Smooth muscle cell (in vitro differentiated cells): ENCODE results near the gene ZER1. TPM values are rescaled to one million over a fixed set of nuclear protein-coding genes. Genes with fewer than 3 reads are reported as not detected.

Experiments
- DNase-seq: peaks from one replicate; lab custom pipeline; 2025; ENCODE audit not compliant: unreplicated experiment; lab: John Stamatoyannopoulos, UW
- H2AFZ ChIP-seq: fragments of 200-600 bp; sonication (generic); 2 replicates; pipeline ENCODE4 v1.6.0; 2016; ENCODE audit warnings: antibody characterized with exemption, low read depth, mild to moderate bottlenecking
- H3F3A ChIP-seq: fragments of 200-600 bp; sonication (generic); 2 replicates; pipeline ENCODE4 v1.6.0; 2017; ENCODE audit warnings: antibody characterized with exemption, low read depth
- H3K27ac ChIP-seq: fragments of 200-600 bp; sonication (generic); 2 replicates; pipeline ENCODE4 v1.5.1; 2016; ENCODE audit warnings: low read depth, mild to moderate bottlenecking
- H3K27me3 ChIP-seq: fragments of 200-600 bp; sonication (generic); 2 replicates; pipeline ENCODE4 v1.6.1; 2016; ENCODE audit warnings: low read depth, mild to moderate bottlenecking
- H3K36me3 ChIP-seq: fragments of 200-600 bp; sonication (generic); 2 replicates; pipeline ENCODE4 v1.5.1; 2016; ENCODE audit warnings: low read depth
- H3K4me1 ChIP-seq: fragments of 200-600 bp; sonication (generic); 2 replicates; pipeline ENCODE4 v1.5.1; 2016; ENCODE audit warnings: low read depth
- H3K4me2 ChIP-seq: fragments of 200-600 bp; sonication (generic); 2 replicates; pipeline ENCODE4 v1.6.0; 2016; ENCODE audit warnings: mild to moderate bottlenecking
- H3K4me3 ChIP-seq: fragments of 200-600 bp; sonication (generic); 2 replicates; pipeline ENCODE4 v1.5.1; 2016; ENCODE audit warnings: mild to moderate bottlenecking
- H3K79me2 ChIP-seq: fragments of 200-600 bp; sonication (generic); 2 replicates; pipeline ENCODE4 v1.6.0; 2016; ENCODE audit warnings: low read depth, mild to moderate bottlenecking
- H3K9ac ChIP-seq: fragments of 200-600 bp; sonication (generic); 2 replicates; pipeline ENCODE4 v1.6.0; 2016; ENCODE audit warnings: low read depth
- H3K9me3 ChIP-seq: fragments of 200-600 bp; sonication (generic); replicated peaks from 2 replicates; pipeline ENCODE4 v1.5.1; 2016; ENCODE audit warnings: low read depth
- H4K20me1 ChIP-seq: fragments of 200-600 bp; sonication (generic); 2 replicates; pipeline ENCODE4 v1.6.0; 2016; ENCODE audit warnings: low read depth
- WGBS: methylation state at CpG from one replicate; pipeline ENCODE4 v1.1.7; 2016; ENCODE audit warnings: low lambda C conversion rate; 5-methylcytosine and 5-hydroxymethylcytosine counted together
- polyA plus RNA-seq: library from polyadenylated mRNA; unstranded; fragments of >200 nt; fragmentation: Nextera tagmentation; extraction: Ambion mirVana; gene quantifications from 2 replicates; pipeline ENCODE4 v1.2.1, GENCODE V29; 2016
- total RNA-seq: library from RNA; depleted of rRNA; stranded (reverse); fragments of >200 nt; gene quantifications from 2 replicates; pipeline ENCODE4 v1.2.3, GENCODE V29; 2014
- TF ChIP-seq, protein P1 (sequence below): fragments of 200-600 bp; sonication (generic); IDR thresholded peaks from 2 replicates; pipeline ENCODE4 v1.5.1; 2017; ENCODE audit warnings: borderline replicate concordance, mild to moderate bottlenecking, antibody characterized with exemption; ENCODE audit not compliant: insufficient read depth, poor library complexity, severe bottlenecking

ZER1 gene
- total and polyA plus RNA-seq, 2 experiments from 2014 or later: 30.6 to 38.4 TPM

DNA sequence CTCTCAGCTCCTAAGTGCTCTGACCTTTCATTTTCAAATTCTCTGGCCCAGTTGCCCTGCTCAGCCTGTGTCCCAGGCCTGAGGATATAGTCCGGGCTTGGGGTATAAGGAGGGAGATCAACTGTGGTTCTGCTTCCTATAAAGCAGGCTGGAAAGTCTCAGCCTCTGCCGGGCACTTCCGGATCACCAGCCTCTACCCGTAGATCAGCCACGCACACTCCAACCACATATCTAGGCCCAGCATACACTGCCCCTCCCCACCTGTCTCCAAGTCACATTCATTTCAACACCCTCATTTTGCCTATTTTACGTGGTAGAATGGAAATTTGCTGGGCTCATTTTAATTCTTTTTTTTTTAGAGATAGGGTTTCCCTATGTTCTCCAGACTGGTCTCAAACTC, 3.1 kb downstream of the ZER1 start:
- TF ChIP-seq, protein P1, sequence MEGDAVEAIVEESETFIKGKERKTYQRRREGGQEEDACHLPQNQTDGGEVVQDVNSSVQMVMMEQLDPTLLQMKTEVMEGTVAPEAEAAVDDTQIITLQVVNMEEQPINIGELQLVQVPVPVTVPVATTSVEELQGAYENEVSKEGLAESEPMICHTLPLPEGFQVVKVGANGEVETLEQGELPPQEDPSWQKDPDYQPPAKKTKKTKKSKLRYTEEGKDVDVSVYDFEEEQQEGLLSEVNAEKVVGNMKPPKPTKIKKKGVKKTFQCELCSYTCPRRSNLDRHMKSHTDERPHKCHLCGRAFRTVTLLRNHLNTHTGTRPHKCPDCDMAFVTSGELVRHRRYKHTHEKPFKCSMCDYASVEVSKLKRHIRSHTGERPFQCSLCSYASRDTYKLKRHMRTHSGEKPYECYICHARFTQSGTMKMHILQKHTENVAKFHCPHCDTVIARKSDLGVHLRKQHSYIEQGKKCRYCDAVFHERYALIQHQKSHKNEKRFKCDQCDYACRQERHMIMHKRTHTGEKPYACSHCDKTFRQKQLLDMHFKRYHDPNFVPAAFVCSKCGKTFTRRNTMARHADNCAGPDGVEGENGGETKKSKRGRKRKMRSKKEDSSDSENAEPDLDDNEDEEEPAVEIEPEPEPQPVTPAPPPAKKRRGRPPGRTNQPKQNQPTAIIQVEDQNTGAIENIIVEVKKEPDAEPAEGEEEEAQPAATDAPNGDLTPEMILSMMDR: no peak
- no peak overlapping the region for H3K4me2 ChIP-seq
- H3K27me3 ChIP-seq: no peaks in the 10 kb centered on the region
- H3K36me3 ChIP-seq: no peaks in the 10 kb centered on the region
- peaks cover 12% of the 10 kb centered on the region for H4K20me1 ChIP-seq
- no peak overlapping the region for H3K27ac ChIP-seq
- peaks cover 20% of the 10 kb centered on the region for H3K79me2 ChIP-seq
- 97% methylated on average over 6 of the region's 6 CpGs for WGBS
- peaks cover 11% of the 10 kb centered on the region for H3K4me1 ChIP-seq
- H3K4me3 ChIP-seq: no peak overlapping the region
- no peak overlapping the region for H2AFZ ChIP-seq
- H3K9ac ChIP-seq: no peak overlapping the region
- peaks cover 5% of the 10 kb centered on the region for H3F3A ChIP-seq
- no peak for DNase-seq
- H3K9me3 ChIP-seq: no peaks in the 10 kb centered on the region

DNA sequence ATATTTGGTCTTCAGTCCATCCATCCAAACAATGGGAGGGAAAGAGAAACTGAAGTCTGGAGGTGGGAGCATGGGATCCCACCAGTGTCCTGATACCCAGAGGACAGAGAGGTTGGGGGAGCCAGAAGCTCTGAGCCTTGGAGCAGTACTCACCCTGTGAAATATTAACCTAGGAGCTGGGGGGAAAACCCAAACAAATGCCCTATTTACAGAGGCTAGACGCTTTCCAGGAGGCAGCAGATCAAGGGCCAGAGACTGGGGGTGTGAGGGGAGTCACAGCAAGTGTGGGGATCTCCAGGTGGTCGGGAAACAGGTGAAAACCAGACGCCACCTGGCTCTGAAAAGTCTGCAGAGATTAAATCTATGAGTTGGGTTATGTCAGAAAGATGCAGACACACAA, 6.2 kb downstream of the ZER1 start:
- Histone ChIP-seq H3K4me3 (no peak overlapping the region), H3K27ac (no peak overlapping the region), H3K27me3 (no peaks in the 10 kb centered on the region), H3K36me3 (no peaks in the 10 kb centered on the region), H3K4me2 (no peak overlapping the region), H3K4me1 (peaks cover 2% of the 10 kb centered on the region), H3F3A (no peaks in the 10 kb centered on the region), H3K9me3 (no peaks in the 10 kb centered on the region), H3K9ac (no peak overlapping the region), H3K79me2 (peaks cover 16% of the 10 kb centered on the region), H4K20me1 (peaks cover 31% of the 10 kb centered on the region), H2AFZ (no peak overlapping the region)
- 94% methylated on average over 3 of the region's 3 CpGs for WGBS
- DNase-seq: no peak
- TF ChIP-seq, protein P1: no peak

DNA sequence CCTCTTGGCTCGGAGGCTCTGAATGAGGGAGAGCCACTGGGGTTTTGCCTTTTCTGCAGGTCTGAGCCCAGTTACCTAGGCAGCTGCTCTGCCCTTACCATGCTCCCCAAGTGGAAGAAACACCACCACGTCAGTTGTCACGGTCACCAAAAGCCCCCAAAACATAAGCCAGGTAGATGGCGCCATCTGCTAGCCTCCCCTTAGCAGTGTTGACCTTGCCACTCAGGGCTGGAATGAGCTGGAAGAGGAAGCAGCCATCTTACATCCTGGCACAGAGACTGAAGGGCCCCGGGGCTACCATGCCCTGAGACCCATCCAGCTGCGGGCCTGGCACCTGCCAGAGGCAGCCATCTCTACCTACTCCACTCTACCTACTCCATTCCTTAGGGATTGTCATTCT, 7.4 kb downstream of the ZER1 start:
- Histone ChIP-seq H3K36me3 (no peaks in the 10 kb centered on the region), H3K4me2 (no peak overlapping the region), H3K9ac (no peak overlapping the region), H3F3A (no peaks in the 10 kb centered on the region), H3K27me3 (no peaks in the 10 kb centered on the region), H4K20me1 (peaks cover 31% of the 10 kb centered on the region), H2AFZ (no peak overlapping the region), H3K4me3 (no peak overlapping the region), H3K4me1 (no peaks in the 10 kb centered on the region), H3K79me2 (peaks cover 5% of the 10 kb centered on the region), H3K27ac (no peak overlapping the region), H3K9me3 (no peaks in the 10 kb centered on the region)
- no peak for DNase-seq
- WGBS: 95% methylated on average over 6 of the region's 6 CpGs
- TF ChIP-seq, protein P1: no peak

DNA sequence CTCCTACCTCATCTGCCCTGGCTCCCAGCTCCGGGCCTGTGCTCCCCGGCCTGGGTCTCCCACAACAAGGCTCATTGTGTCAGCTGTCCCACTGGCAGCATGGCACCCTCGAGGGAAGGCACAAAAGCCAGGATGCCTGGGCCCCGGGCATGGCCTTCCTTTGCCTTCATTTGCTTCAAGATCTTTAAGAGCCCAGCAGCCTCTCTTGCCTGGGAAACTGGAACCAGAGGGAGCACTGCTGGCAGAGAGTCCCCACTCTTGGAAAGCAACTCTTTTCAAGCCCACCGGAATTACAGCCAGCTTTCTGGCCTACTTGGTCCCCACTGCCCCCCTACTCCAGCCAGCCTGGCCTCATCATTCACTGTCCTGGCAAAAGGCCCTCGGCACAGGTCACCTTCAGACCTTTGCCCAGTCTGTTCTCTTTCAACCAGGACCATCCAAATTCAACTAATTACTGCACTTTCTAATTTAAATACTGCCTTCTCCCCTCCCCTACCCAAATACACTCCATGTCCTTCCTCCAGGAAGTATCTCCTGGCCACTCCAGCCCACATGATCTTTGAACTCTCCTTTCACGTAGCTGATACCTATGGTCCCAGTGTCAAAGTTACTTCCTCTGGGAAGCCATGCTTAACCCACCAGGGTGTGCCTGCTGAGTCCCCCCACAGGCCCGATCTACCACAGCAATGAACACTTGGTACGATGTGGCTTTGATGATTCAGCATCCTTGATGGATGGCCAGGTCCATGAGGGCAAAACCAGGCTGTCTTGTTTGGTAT, 8.9 kb downstream of the ZER1 start:
- H4K20me1 ChIP-seq: peaks cover 33% of the 10 kb centered on the region
- TF ChIP-seq, protein P1: no peak
- no peaks in the 10 kb centered on the region for H3K4me1 ChIP-seq
- DNase-seq: no peak
- H3K27ac ChIP-seq: no peak overlapping the region
- no peaks in the 10 kb centered on the region for H3K9me3 ChIP-seq
- no peak overlapping the region for H2AFZ ChIP-seq
- peaks cover 4% of the 10 kb centered on the region for H3K79me2 ChIP-seq
- H3F3A ChIP-seq: no peaks in the 10 kb centered on the region
- no peak overlapping the region for H3K4me3 ChIP-seq
- H3K4me2 ChIP-seq: no peak overlapping the region
- H3K36me3 ChIP-seq: no peaks in the 10 kb centered on the region
- 95% methylated on average over 9 of the region's 9 CpGs for WGBS
- no peaks in the 10 kb centered on the region for H3K27me3 ChIP-seq
- H3K9ac ChIP-seq: no peak overlapping the region
